Loucy (cell line): ENCODE data around the gene SLC16A5.
"Not testable (repeated sequence)": the region's sequence is repeated elsewhere in the genome, so short reads cannot be mapped to it uniquely, and the experiment has no call there.

ENCODE experiments used
- CTCF ChIP-seq: fragments of 200-600 bp; sonication (generic); conservative IDR thresholded peaks from 2 replicates; pipeline ENCODE4 v1.5.1; 2014; ENCODE audit warnings: mild to moderate bottlenecking, antibody characterized with exemption, low read length
- EZH2phosphoT487 ChIP-seq: fragments of 200-600 bp; IDR thresholded peaks from 2 replicates; pipeline ENCODE4 v1.6.1; 2018; ENCODE audit warnings: antibody characterized with exemption, mild to moderate bottlenecking, moderate library complexity, borderline replicate concordance

GRCh38 chr17:75045946-75046406 is 41.8 kb upstream of the SLC16A5 start:
- TF ChIP-seq CTCF, EZH2phosphoT487: not testable (repeated sequence)
